H1 (cell line): ENCODE results near the gene KRT6C. TPM values are rescaled to one million over a fixed set of nuclear protein-coding genes. Genes with fewer than 3 reads are reported as not detected.
A peak's percentile ranks its signal among the peaks of the same experiment; 100 is the strongest.

Experiments used
- CTCF ChIA-PET: fragments of 300-600 bp; sonication (Branson Sonifier 250); formaldehyde crosslinking; loops from one replicate; lab custom pipeline; 2021; ENCODE audit not compliant: partially characterized antibody; lab: Charles Lee
- POLR2A ChIA-PET: fragments of 300-600 bp; sonication (Branson Sonifier 250); formaldehyde crosslinking; loops from one replicate; lab custom pipeline; 2021; ENCODE audit warnings: inconsistent platforms; ENCODE audit not compliant: partially characterized antibody; lab: Charles Lee
- DNase-seq, 2 experiments: peaks; one replicate each; pipeline versions ENCODE4 v3.0.0 to v3.0.0-alpha.2; 2010 to 2022; ENCODE audit warnings: low spot score in 2 of 2, low read depth in 1 of 2, mixed read lengths in 1 of 2
- FAIRE-seq: peaks from 2 replicates; lab custom pipeline; 2011; peaks lifted over from hg19 to GRCh38; lab: Jason Lieb, UNC
- H2AFZ ChIP-seq: 2 replicates; pipeline ENCODE4 v1.8.1; 2012; ENCODE audit warnings: low read length, inconsistent platforms
- H2AK5ac ChIP-seq: 2 replicates; pipeline ENCODE4 v1.6.1; 2013; ENCODE audit warnings: low read depth, low read length
- H2BK120ac ChIP-seq: replicated peaks from 2 replicates; pipeline ENCODE3; 2013; ENCODE audit warnings: low read depth, low read length, inconsistent platforms
- H2BK12ac ChIP-seq: 2 replicates; pipeline ENCODE4 v1.6.1; 2013; ENCODE audit warnings: low read depth, low read length
- H2BK15ac ChIP-seq: 2 replicates; pipeline ENCODE4 v1.6.1; 2013; ENCODE audit warnings: low read length
- H2BK20ac ChIP-seq: 2 replicates; pipeline ENCODE4 v1.6.1; 2013; ENCODE audit warnings: low read length
- H2BK5ac ChIP-seq: 2 replicates; pipeline ENCODE4 v1.6.1; 2013; ENCODE audit warnings: low read depth, low read length
- H3K14ac ChIP-seq: 2 replicates; pipeline ENCODE4 v1.6.1; 2013; ENCODE audit warnings: inconsistent platforms; ENCODE audit not compliant: insufficient read length
- H3K18ac ChIP-seq: 2 replicates; pipeline ENCODE4 v1.6.1; 2013; ENCODE audit warnings: low read length; ENCODE audit errors: extremely low read depth
- H3K23ac ChIP-seq: 2 replicates; pipeline ENCODE4 v1.6.1; 2013; ENCODE audit warnings: inconsistent platforms; ENCODE audit not compliant: insufficient read length
- H3K23me2 ChIP-seq: 2 replicates; pipeline ENCODE4 v1.6.1; 2013; ENCODE audit warnings: low read depth, low read length
- H3K27ac ChIP-seq: 2 replicates; pipeline ENCODE4 v1.6.1; 2011; ENCODE audit warnings: low read depth, low read length, inconsistent platforms
- H3K27me3 ChIP-seq, 4 experiments: replicated peaks in 1 of 4; 1 replicate in 1 of 4; 2 replicates in 3 of 4; pipeline versions ENCODE4 v1.6.1 to v1.8.1; 2011 to 2013; ENCODE audit warnings: low read length in 3 of 4, mild to moderate bottlenecking in 3 of 4, inconsistent platforms in 2 of 4, mixed read lengths in 2 of 4, moderate library complexity in 1 of 4; ENCODE audit not compliant: control insufficient read depth in 3 of 4, insufficient read depth in 3 of 4; ENCODE audit errors: extremely low read depth in 1 of 4
- H3K36me3 ChIP-seq, 4 experiments: 2 replicates each; pipeline versions ENCODE4 v1.6.1 to v1.8.1; 2011 to 2013; ENCODE audit warnings: mild to moderate bottlenecking in 4 of 4, low read length in 3 of 4, moderate library complexity in 2 of 4, control low read depth in 1 of 4, inconsistent platforms in 1 of 4; ENCODE audit not compliant: insufficient read depth in 4 of 4, control insufficient read depth in 2 of 4
- H3K4ac ChIP-seq: replicated peaks from 2 replicates; pipeline ENCODE3; 2013; ENCODE audit warnings: low read length, low read depth, mixed read lengths, inconsistent platforms; ENCODE audit not compliant: insufficient read length
- H3K4me1 ChIP-seq, 4 experiments: replicated peaks in 1 of 4; 1 replicate in 1 of 4; 2 replicates in 3 of 4; pipeline versions ENCODE4 v1.6.1 to v1.8.1; 2011 to 2013; ENCODE audit warnings: low read length in 3 of 4, inconsistent platforms in 2 of 4, mixed read lengths in 1 of 4; ENCODE audit not compliant: insufficient read depth in 4 of 4, control insufficient read depth in 3 of 4
- H3K4me2 ChIP-seq, 2 experiments: 2 replicates each; pipeline versions ENCODE4 v1.6.1 to v1.8.1; 2011 to 2013; ENCODE audit warnings: low read depth in 2 of 2, low read length in 2 of 2, control low read depth in 1 of 2, inconsistent platforms in 1 of 2, mild to moderate bottlenecking in 1 of 2; ENCODE audit not compliant: insufficient read depth in 1 of 2
- H3K4me3 ChIP-seq, 4 experiments: fragments of 200-600, 300-600 bp in 1 of 4; sonication (generic), shearing (Covaris generic), sonication (Bioruptor Twin) in 1 of 4; 2 replicates each; pipeline versions ENCODE4 v1.5.1 to v1.8.1; 2011 to 2016; ENCODE audit warnings: low read length in 4 of 4, low read depth in 3 of 4, control low read depth in 2 of 4, inconsistent platforms in 2 of 4, mild to moderate bottlenecking in 2 of 4, mixed read lengths in 1 of 4, moderate library complexity in 1 of 4; ENCODE audit not compliant: insufficient read depth in 2 of 4; ENCODE audit errors: extremely low read depth in 1 of 4
- H3K56ac ChIP-seq: replicated peaks from 2 replicates; pipeline ENCODE3; 2013; ENCODE audit warnings: low read depth, mild to moderate bottlenecking, mixed read lengths, low read length, inconsistent platforms; ENCODE audit not compliant: insufficient read length
- H3K79me1 ChIP-seq: 2 replicates; pipeline ENCODE4 v1.6.1; 2013; ENCODE audit warnings: low read depth, low read length, control low read depth
- H3K79me2 ChIP-seq, 2 experiments: 2 replicates each; pipeline versions ENCODE4 v1.6.1 to v1.8.1; 2012 to 2013; ENCODE audit warnings: low read length in 2 of 2, mild to moderate bottlenecking in 2 of 2, inconsistent platforms in 1 of 2; ENCODE audit not compliant: insufficient read depth in 2 of 2, control insufficient read depth in 1 of 2
- H3K9ac ChIP-seq, 4 experiments: replicated peaks in 1 of 4; 1 replicate in 1 of 4; 2 replicates in 3 of 4; pipeline versions ENCODE4 v1.6.1 to v1.8.1; 2011 to 2013; ENCODE audit warnings: low read depth in 3 of 4, low read length in 3 of 4, control low read depth in 2 of 4, mild to moderate bottlenecking in 2 of 4, moderate library complexity in 2 of 4, inconsistent platforms in 1 of 4; ENCODE audit errors: extremely low read depth in 1 of 4
- H3K9me3 ChIP-seq, 2 experiments: 2 replicates each; pipeline versions ENCODE4 v1.6.1 to v1.8.1; 2012 to 2013; ENCODE audit warnings: mild to moderate bottlenecking in 2 of 2, moderate library complexity in 2 of 2, control low read depth in 1 of 2, inconsistent platforms in 1 of 2, low read depth in 1 of 2, low read length in 1 of 2, mixed read lengths in 1 of 2; ENCODE audit not compliant: insufficient read depth in 2 of 2
- H4K20me1 ChIP-seq, 2 experiments: replicated peaks in 1 of 2; 2 replicates each; pipeline versions ENCODE3 to v1.8.1; 2011 to 2013; ENCODE audit warnings: inconsistent platforms in 2 of 2, low read length in 2 of 2, mild to moderate bottlenecking in 1 of 2; ENCODE audit not compliant: insufficient read depth in 2 of 2, control insufficient read depth in 1 of 2
- H4K5ac ChIP-seq: 2 replicates; pipeline ENCODE4 v1.6.1; 2013; ENCODE audit warnings: low read length, low read depth, mixed read lengths, inconsistent platforms; ENCODE audit not compliant: insufficient read length
- H4K8ac ChIP-seq: 2 replicates; pipeline ENCODE4 v1.8.0; 2013; ENCODE audit warnings: mild to moderate bottlenecking, moderate library complexity, low read length, inconsistent platforms; ENCODE audit not compliant: insufficient read depth; ENCODE audit errors: extremely low read depth
- H4K91ac ChIP-seq: replicated peaks from 2 replicates; pipeline ENCODE3; 2013; ENCODE audit warnings: low read length, mixed read lengths, inconsistent platforms; ENCODE audit not compliant: insufficient read length
- WGBS, 2 experiments: shearing (Covaris generic) in 1 of 2; methylation state at CpG; one replicate each; pipeline versions ENCODE4 v1.1.6 to v1.1.7; 2013 to 2015; ENCODE audit warnings: low lambda C conversion rate in 2 of 2, mixed read lengths in 2 of 2, inconsistent platforms in 1 of 2, low coverage in 1 of 2, missing lambda C conversion rate in 1 of 2; ENCODE audit not compliant: insufficient replicate concordance in 2 of 2, insufficient coverage in 1 of 2, insufficient read length in 1 of 2; ENCODE audit errors: extremely low coverage in 1 of 2, missing lambda C conversion rate in 1 of 2; 5-methylcytosine and 5-hydroxymethylcytosine counted together
- polyA plus RNA-seq, 7 experiments: library from polyadenylated mRNA; depleted of rRNA in 3 of 7; stranded (reverse) in 5 of 7; unstranded in 2 of 7; fragments of >200 nt in 5 of 7; fragments of 200-250 nt in 2 of 7; gene quantifications; 1 replicate in 5 of 7; 2 replicates in 1 of 7; 4 replicates in 1 of 7; pipeline versions ENCODE4 v1.2.1 to v1.2.3, GENCODE V29; 2011 to 2013; ENCODE audit warnings: missing spikeins in 2 of 7, mixed read lengths in 2 of 7
- total RNA-seq: library from RNA; stranded (reverse); fragmentation: NEBNext Ultra II Directional; extraction: Animal tissue kit (Norgen Biotek cat#: 25700); gene quantifications from 2 replicates; pipeline ENCODE4 v1.2.1, GENCODE V29; 2021
- TF ChIP-seq, protein P1 (sequence below): IDR thresholded peaks from 2 replicates; pipeline ENCODE4 v1.6.1; 2011; ENCODE audit warnings: low read length, improper control_type of control experiment

The KRT6C gene
- total and polyA plus RNA-seq, 2 of the 8 experiments (the other 6 are each of a cell fraction or from before 2014, with no cell fraction given), result not detected

DNA sequence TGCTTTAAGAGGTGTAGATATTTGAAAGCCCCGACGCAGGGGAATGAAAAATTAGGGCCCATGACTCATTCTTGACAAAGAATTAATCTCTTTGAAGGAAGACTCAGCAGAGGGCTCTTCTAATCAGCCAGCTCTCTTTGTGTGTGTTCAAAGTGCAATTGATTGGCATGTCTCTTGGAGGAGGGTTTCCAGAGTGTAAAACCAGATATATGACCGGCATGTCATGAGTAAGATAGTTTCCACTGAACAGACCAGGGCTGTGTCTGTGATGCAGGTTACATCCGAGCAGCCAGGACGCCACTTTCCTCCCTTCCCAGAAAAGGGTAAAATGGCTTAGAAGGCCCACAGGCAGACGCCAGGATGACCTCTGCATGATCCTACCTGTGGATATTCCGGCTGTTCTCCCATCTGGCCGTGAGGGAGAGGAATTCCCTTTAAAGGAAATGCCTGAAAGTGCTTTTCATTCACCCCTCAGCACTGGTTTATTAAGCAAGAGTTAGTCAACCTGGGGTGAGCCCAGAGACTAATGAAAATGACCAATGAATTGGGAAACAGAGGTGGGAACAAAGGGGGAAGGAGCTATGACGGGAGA is 32.2 kb downstream of the KRT6C start:
- no peaks in the 10 kb centered on the region for H4K20me1 ChIP-seq
- no peak overlapping the region for H3K18ac ChIP-seq
- no peak for FAIRE-seq
- H3K14ac ChIP-seq, result no peak overlapping the region
- H3K4me1 ChIP-seq, result peaks cover 0 to 5% (median 3%) of the 10 kb centered on the region in 4 experiments; a peak in 3 of 7 replicates
- no peak overlapping the region for H2AK5ac ChIP-seq
- H2AFZ ChIP-seq, result peak overlapping the region; percentile 75; the same call in 1 of the 2 replicates
- no peak overlapping the region for H4K8ac ChIP-seq
- H2BK20ac ChIP-seq, result no peak overlapping the region
- no peak overlapping the region for H3K4me2 ChIP-seq
- TF ChIP-seq, protein P1, sequence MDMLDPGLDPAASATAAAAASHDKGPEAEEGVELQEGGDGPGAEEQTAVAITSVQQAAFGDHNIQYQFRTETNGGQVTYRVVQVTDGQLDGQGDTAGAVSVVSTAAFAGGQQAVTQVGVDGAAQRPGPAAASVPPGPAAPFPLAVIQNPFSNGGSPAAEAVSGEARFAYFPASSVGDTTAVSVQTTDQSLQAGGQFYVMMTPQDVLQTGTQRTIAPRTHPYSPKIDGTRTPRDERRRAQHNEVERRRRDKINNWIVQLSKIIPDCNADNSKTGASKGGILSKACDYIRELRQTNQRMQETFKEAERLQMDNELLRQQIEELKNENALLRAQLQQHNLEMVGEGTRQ, result no peak
- no peak overlapping the region for H4K5ac ChIP-seq
- H3K79me1 ChIP-seq, result no peaks in the 10 kb centered on the region
- no peak overlapping the region for H3K56ac ChIP-seq
- H3K27me3 ChIP-seq, result no peaks in the 10 kb centered on the region; a peak in 2 of 7 replicates
- H2BK12ac ChIP-seq, result no peak overlapping the region
- H3K9ac ChIP-seq, result no peak overlapping the region
- H3K9me3 ChIP-seq, result no peaks in the 10 kb centered on the region
- whole genome bisulfite sequencing, 2 experiments, result 81% methylated on average over 9 of the region's 9 CpGs; no CpG with 5 or more reads in 1 of the 2 experiments
- no peak overlapping the region for H3K4me3 ChIP-seq
- CTCF ChIA-PET, result interaction anchor here (0.7 to 3.1 kb wide), 7 partner anchors 11 to 120 kb away, joined by 3 to 12 read pairs (median 3); no protein-coding TSS in a partner anchor
- H3K23ac ChIP-seq, result no peak overlapping the region
- H3K23me2 ChIP-seq, result no peaks in the 10 kb centered on the region
- DNase-seq, result no peak
- POLR2A ChIA-PET, result no interaction called here
- H4K91ac ChIP-seq, result no peak overlapping the region
- no peak overlapping the region; the same call in 1 of the 2 replicates for H2BK15ac ChIP-seq
- no peak overlapping the region for H3K4ac ChIP-seq
- no peaks in the 10 kb centered on the region for H3K79me2 ChIP-seq
- H3K27ac ChIP-seq, result no peak overlapping the region
- H3K36me3 ChIP-seq, result no peaks in the 10 kb centered on the region
- no peak overlapping the region for H2BK5ac ChIP-seq
- no peak overlapping the region for H2BK120ac ChIP-seq
